GM19099 (cell line): Measurements from ENCODE around the gene CD276.

Experiments used
- POLR2A ChIP-seq: IDR thresholded peaks from 3 replicates; pipeline ENCODE4 v1.6.1; 2011; ENCODE audit warnings: low read depth; ENCODE audit not compliant: insufficient read length; ENCODE audit errors: extremely low read depth

The CD276 gene

GRCh38 chr15:73704869-73705645 is 20.9 kb downstream of the CD276 start:
- no peak for TF ChIP-seq POLR2A

GRCh38 chr15:73708691-73709090 is 24.5 kb downstream of the CD276 start:
- TF ChIP-seq POLR2A = no peak

GRCh38 chr15:73709241-73709640 is 25.1 kb downstream of the CD276 start:
- no peak for TF ChIP-seq POLR2A

- no peak for TF ChIP-seq POLR2A
Observed at GRCh38 chr15:73709686-73710085, 25.5 kb downstream of the CD276 start.

GRCh38 chr15:73710321-73710720 is 26.1 kb downstream of the CD276 start:
- no peak for TF ChIP-seq POLR2A

- no peak for TF ChIP-seq POLR2A
Observed at GRCh38 chr15:73711526-73711925, 27.3 kb downstream of the CD276 start.

GRCh38 chr15:73712107-73712506 is 27.9 kb downstream of the CD276 start:
- no peak for TF ChIP-seq POLR2A

GRCh38 chr15:73714695-73715301 is 30.6 kb downstream of the CD276 start:
- TF ChIP-seq POLR2A = no peak

GRCh38 chr15:73715417-73715816 is 31.2 kb downstream of the CD276 start:
- TF ChIP-seq POLR2A = no peak

GRCh38 chr15:73716417-73716816 is 32.2 kb downstream of the CD276 start:
- no peak for TF ChIP-seq POLR2A

- no peak for TF ChIP-seq POLR2A
Observed at GRCh38 chr15:73717206-73717605, 33.0 kb downstream of the CD276 start.

- no peak for TF ChIP-seq POLR2A
Observed at GRCh38 chr15:73717802-73718201, 33.6 kb downstream of the CD276 start.

- TF ChIP-seq POLR2A = no peak
Observed at GRCh38 chr15:73718694-73719093, 34.5 kb downstream of the CD276 start.

GRCh38 chr15:73722425-73722824 is 38.2 kb downstream of the CD276 start:
- TF ChIP-seq POLR2A = no peak

GRCh38 chr15:73723191-73723590 is 39.0 kb downstream of the CD276 start:
- no peak for TF ChIP-seq POLR2A

- TF ChIP-seq POLR2A = no peak
Observed at GRCh38 chr15:73724212-73724611, 40.0 kb downstream of the CD276 start.
